Measurements from ENCODE around the gene USP2. TPM values are rescaled to one million over a fixed set of nuclear protein-coding genes. Genes with fewer than 3 reads are reported as not detected.

The USP2 gene
- total RNA-seq, 2 experiments from 2014 or later = 10.6 to 24.5 TPM

DNA sequence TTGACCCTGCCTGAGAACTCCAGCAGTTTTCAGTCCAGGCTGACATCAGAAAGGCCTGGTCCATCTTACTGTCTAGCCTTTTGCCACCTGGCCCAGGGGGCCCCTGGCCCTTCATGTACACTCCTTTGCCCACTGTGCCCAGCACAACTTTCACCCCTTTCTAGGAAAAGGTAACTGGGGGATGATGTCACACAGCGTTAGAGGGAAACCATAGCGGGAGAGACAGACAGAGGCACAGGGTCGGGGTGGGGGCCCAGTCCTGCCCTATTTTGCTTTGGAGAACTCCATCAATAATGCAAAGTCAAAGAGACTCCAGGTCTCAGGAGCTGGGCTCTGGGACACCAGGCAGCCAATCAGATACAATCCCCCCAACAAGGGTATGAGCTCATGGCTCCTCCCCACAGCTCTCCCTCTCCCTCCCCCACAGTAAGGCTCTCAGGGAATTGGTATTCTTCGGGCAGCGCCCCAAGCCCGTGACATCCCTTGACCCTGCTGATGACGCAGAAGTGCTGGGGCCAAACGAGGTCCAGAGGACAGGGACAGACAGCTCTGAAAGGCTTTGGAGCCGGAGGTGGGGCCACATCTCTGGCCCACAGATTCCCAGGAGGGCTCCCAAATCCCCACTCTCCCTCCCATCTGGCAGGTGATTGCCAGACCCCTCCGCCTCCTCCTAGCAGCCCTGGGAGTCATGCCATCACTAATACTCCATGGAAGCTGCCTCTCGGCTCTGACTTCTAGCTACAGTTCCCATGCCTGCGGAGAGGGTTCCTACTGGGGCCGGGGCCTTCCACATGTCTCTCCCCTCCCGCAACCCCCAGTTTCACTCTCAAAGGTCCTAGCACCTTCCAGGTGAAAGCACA lies 5.9 kb downstream of the USP2 start:
- Histone ChIP-seq H3K4me2 (ENCODE audit: low read length) (no peak overlapping the region), H3K9me3 (ENCODE audit: low read length) (no peaks in the 10 kb centered on the region), H4K20me1 (ENCODE audit: insufficient read depth, low read length) (no peaks in the 10 kb centered on the region), H2AFZ (ENCODE audit: low read length) (no peak overlapping the region), H3K79me2 (ENCODE audit: insufficient read depth, low read depth, low read length) (no peaks in the 10 kb centered on the region), H3K36me3 (ENCODE audit: insufficient read depth, low read length) (no peaks in the 10 kb centered on the region), H3K27ac (ENCODE audit: low read depth, low read length, poor library complexity, severe bottlenecking) (no peak overlapping the region), H3K4me3 (ENCODE audit: low read depth, low read length, poor library complexity, severe bottlenecking) (no peak overlapping the region), H3K9me2 (ENCODE audit: insufficient read depth, low read length) (no peaks in the 10 kb centered on the region), H3K4me1 (ENCODE audit: insufficient read depth, low read length, poor library complexity, severe bottlenecking) (peaks cover 61% of the 10 kb centered on the region)
- TF ChIP-seq EZH2phosphoT487 (IDR thresholded peaks at IDR 0.05; ENCODE audit: borderline replicate concordance, low read depth, low read length) = no peak
- TF ChIP-seq, protein P1, sequence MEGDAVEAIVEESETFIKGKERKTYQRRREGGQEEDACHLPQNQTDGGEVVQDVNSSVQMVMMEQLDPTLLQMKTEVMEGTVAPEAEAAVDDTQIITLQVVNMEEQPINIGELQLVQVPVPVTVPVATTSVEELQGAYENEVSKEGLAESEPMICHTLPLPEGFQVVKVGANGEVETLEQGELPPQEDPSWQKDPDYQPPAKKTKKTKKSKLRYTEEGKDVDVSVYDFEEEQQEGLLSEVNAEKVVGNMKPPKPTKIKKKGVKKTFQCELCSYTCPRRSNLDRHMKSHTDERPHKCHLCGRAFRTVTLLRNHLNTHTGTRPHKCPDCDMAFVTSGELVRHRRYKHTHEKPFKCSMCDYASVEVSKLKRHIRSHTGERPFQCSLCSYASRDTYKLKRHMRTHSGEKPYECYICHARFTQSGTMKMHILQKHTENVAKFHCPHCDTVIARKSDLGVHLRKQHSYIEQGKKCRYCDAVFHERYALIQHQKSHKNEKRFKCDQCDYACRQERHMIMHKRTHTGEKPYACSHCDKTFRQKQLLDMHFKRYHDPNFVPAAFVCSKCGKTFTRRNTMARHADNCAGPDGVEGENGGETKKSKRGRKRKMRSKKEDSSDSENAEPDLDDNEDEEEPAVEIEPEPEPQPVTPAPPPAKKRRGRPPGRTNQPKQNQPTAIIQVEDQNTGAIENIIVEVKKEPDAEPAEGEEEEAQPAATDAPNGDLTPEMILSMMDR (conservative IDR thresholded peaks at IDR 0.05; ENCODE audit: low read length) = no peak
- CTCF ChIA-PET (ENCODE audit: unreplicated experiment) = interaction anchor here (0.9 to 3.0 kb wide), 4 partner anchors 8 to 37 kb away, joined by 3 to 8 read pairs (median 4); partner anchors contain the start of gene C1QTNF5
- intact Hi-C loops (cut with micrococcal nuclease; ENCODE audit: unreplicated experiment) = no loop called here
- no TSS peak for BruUV-seq (replicated peaks)
- DNase-seq (ENCODE audit: low spot score) = no peak
- POLR2A ChIA-PET = interaction anchor here (1.3 to 4.4 kb wide), 3 partner anchors 8 to 37 kb away, joined by 4 to 26 read pairs (median 6); no protein-coding TSS in a partner anchor

DNA sequence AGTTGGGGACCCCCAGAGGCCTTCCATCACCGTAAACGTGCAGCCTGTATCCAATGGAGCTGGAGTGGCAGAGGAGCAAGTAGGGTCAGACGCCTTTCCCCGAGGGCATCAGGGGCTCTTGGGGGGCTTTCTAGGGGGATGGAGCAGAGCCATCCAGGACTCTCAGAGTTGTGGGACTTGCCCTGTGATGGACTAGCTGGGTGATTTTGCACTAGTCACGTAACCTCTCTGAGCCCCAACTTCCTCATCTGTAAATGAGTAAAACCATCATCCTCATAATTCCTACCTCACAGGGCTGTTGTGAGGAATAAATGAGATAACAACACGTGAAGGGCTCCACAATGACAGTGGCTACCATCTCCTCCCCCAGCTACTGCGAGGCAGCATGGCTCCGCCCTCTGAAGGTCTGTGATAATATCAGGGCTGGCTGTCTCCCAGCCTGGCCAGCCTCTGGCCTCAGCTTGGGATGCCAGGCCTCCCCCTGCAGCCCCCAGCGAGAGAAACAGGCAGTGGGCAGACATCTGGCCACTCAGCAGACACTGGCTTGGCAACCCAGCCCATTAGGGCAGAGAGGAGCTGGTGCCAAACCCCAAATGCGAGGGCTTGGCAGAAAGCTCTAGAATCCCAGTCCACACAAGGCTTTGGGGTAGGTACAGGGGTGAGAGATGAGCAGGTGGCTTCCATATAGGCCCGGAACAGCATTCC lies 6.7 kb downstream of the USP2 start:
- H3K27ac ChIP-seq (ENCODE audit: low read depth, low read length, poor library complexity, severe bottlenecking) = no peak overlapping the region
- no peaks in the 10 kb centered on the region for H3K36me3 ChIP-seq (ENCODE audit: insufficient read depth, low read length)
- CTCF ChIA-PET (ENCODE audit: unreplicated experiment) = interaction anchor here (0.9 to 3.0 kb wide), 7 partner anchors 9 to 50 kb away, joined by 3 to 14 read pairs (median 4); no protein-coding TSS in a partner anchor
- H3K79me2 ChIP-seq (ENCODE audit: insufficient read depth, low read depth, low read length) = no peaks in the 10 kb centered on the region
- no peak overlapping the region for H3K4me3 ChIP-seq (ENCODE audit: low read depth, low read length, poor library complexity, severe bottlenecking)
- H3K4me1 ChIP-seq (ENCODE audit: insufficient read depth, low read length, poor library complexity, severe bottlenecking) = peaks cover 65% of the 10 kb centered on the region
- no peak overlapping the region for H3K4me2 ChIP-seq (ENCODE audit: low read length)
- H3K9me2 ChIP-seq (ENCODE audit: insufficient read depth, low read length) = no peaks in the 10 kb centered on the region
- H2AFZ ChIP-seq (ENCODE audit: low read length) = no peak overlapping the region
- TF ChIP-seq, protein P1 (conservative IDR thresholded peaks at IDR 0.05; ENCODE audit: low read length) = no peak
- TF ChIP-seq EZH2phosphoT487 (IDR thresholded peaks at IDR 0.05; ENCODE audit: borderline replicate concordance, low read depth, low read length) = no peak
- POLR2A ChIA-PET = interaction anchor here (1.0 to 4.4 kb wide), 3 partner anchors 13 to 65 kb away, joined by 3 to 26 read pairs (median 4); no protein-coding TSS in a partner anchor
- H3K9me3 ChIP-seq (ENCODE audit: low read length) = no peaks in the 10 kb centered on the region
- no TSS peak for BruUV-seq (replicated peaks)
- no peaks in the 10 kb centered on the region for H4K20me1 ChIP-seq (ENCODE audit: insufficient read depth, low read length)
- DNase-seq (ENCODE audit: low spot score) = no peak
- intact Hi-C loops (cut with micrococcal nuclease; ENCODE audit: unreplicated experiment) = loop anchor here (1.0 to 5.0 kb wide), 3 partner anchors 18 to 52 kb away; no protein-coding TSS in a partner anchor

Data from OCI-LY7 (cell line).